ENCODE measurements around the gene TNS1. TPM values are rescaled to one million over a fixed set of nuclear protein-coding genes. Genes with fewer than 3 reads are reported as not detected.

Gene TNS1
- total RNA-seq, 2 donors from 2014 or later: 3.3 to 4.2 TPM

DNA sequence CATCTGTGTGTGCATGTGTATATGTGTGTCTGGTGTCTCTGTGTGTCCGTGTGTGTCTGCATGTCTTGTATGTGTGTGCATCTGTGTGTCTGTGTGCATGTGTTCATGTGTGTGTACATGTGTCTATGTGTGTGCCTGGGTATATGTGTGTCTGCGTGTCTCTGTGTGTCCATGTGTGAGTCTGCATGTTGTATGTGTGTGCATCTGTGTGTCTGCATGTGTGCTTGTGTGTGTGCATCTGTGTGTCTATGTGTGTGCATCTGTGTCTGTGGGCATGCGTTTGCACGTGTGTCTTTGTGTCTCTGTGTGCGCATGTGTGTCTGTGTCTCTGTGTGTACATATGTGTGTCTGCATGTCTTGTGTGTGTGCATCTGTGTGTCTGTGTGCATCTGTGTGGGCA, 207.7 kb downstream of the TNS1 start:
- Histone ChIP-seq H3K27me3 (ENCODE audit: control insufficient read depth, insufficient read depth, low read length, poor library complexity, severe bottlenecking) (no peaks in the 10 kb centered on the region), H3K27ac (ENCODE audit: low read depth, low read length) (no peak overlapping the region), H3K4me1 (ENCODE audit: control insufficient read depth, insufficient read depth, low read length) (no peaks in the 10 kb centered on the region), H3K9me3 (ENCODE audit: control insufficient read depth, low read length) (no peaks in the 10 kb centered on the region), H3K9ac (ENCODE audit: extremely low read depth, low read length, poor library complexity, severe bottlenecking) (no peak overlapping the region), H3K4me3 (ENCODE audit: low read length) (no peak overlapping the region), H3K36me3 (ENCODE audit: control insufficient read depth, insufficient read depth, low read length) (no peaks in the 10 kb centered on the region)
- H3K27ac Mint-ChIP-seq: no peak overlapping the region
- H3K9me3 Mint-ChIP-seq: no peaks in the 10 kb centered on the region
- H3K36me3 Mint-ChIP-seq (ENCODE audit: low read depth): no peaks in the 10 kb centered on the region
- H3K4me1 Mint-ChIP-seq: peaks cover 3% of the 10 kb centered on the region
- 94 to 100% methylated on average over 3 to 5 of the region's 5 CpGs for WGBS, 2 experiments (ENCODE audit: insufficient coverage in 1 of 2, insufficient read length in 1 of 2)
- no peak for DNase-seq
- TF ChIP-seq, protein P1, sequence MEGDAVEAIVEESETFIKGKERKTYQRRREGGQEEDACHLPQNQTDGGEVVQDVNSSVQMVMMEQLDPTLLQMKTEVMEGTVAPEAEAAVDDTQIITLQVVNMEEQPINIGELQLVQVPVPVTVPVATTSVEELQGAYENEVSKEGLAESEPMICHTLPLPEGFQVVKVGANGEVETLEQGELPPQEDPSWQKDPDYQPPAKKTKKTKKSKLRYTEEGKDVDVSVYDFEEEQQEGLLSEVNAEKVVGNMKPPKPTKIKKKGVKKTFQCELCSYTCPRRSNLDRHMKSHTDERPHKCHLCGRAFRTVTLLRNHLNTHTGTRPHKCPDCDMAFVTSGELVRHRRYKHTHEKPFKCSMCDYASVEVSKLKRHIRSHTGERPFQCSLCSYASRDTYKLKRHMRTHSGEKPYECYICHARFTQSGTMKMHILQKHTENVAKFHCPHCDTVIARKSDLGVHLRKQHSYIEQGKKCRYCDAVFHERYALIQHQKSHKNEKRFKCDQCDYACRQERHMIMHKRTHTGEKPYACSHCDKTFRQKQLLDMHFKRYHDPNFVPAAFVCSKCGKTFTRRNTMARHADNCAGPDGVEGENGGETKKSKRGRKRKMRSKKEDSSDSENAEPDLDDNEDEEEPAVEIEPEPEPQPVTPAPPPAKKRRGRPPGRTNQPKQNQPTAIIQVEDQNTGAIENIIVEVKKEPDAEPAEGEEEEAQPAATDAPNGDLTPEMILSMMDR (conservative IDR thresholded peaks at IDR 0.05): no peak
- no peaks in the 10 kb centered on the region for H3K27me3 Mint-ChIP-seq (ENCODE audit: insufficient read depth)
- H3K4me3 Mint-ChIP-seq: no peak overlapping the region

DNA sequence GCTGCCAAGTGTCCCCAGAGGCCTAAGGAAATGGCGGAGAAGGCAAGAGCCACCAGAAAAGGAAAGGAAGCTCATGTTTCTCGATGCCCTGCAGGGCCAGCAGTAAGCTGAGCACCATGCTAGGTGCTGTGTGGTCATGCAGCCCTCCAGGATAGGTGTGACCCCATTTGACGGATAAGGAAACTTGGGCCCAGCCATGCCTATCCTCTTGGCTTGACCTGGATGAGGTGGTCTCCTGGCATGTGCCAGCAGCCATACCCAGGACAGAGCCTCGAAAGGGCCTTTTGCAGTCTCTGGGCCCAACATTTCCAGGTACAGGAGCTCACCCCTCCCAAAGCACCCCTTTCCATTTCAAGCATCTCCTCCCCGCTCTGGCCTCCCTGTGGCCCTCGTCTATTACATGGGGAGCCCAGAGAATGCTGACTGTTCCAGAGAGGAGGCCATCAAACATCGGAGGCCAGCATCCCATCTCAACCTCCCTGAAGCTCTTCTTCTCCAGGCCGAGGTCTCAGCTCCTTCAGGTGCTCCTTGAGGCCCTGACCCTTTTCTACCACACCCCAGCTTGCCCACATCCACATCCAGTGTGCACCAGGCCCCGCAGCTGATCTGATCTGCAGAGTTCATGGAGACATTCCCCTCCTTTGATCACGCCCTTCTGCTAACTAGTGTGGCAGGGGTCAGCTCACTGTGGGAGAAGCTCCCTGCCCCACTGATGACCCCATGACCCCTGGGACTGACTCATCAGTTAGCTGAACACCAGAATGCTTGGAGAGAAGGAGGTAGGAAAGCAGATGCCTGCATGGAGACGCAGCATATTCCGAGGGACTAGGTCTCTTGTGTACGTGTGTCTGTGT, 208.4 kb downstream of the TNS1 start:
- TF ChIP-seq, protein P1 (conservative IDR thresholded peaks at IDR 0.05): no peak
- Histone ChIP-seq H3K9me3 (ENCODE audit: control insufficient read depth, low read length) (no peaks in the 10 kb centered on the region), H3K27ac (ENCODE audit: low read depth, low read length) (no peak overlapping the region), H3K9ac (ENCODE audit: extremely low read depth, low read length, poor library complexity, severe bottlenecking) (no peak overlapping the region), H3K36me3 (ENCODE audit: control insufficient read depth, insufficient read depth, low read length) (no peaks in the 10 kb centered on the region), H3K4me3 (ENCODE audit: low read length) (no peak overlapping the region), H3K4me1 (ENCODE audit: control insufficient read depth, insufficient read depth, low read length) (no peaks in the 10 kb centered on the region), H3K27me3 (ENCODE audit: control insufficient read depth, insufficient read depth, low read length, poor library complexity, severe bottlenecking) (no peaks in the 10 kb centered on the region)
- peaks cover 3% of the 10 kb centered on the region for H3K4me1 Mint-ChIP-seq
- H3K4me3 Mint-ChIP-seq: no peak overlapping the region
- peak; percentile 35 for DNase-seq
- 89 to 95% methylated on average over 9 to 13 of the region's 13 CpGs for WGBS, 2 experiments (ENCODE audit: insufficient coverage in 1 of 2, insufficient read length in 1 of 2)
- H3K27me3 Mint-ChIP-seq (ENCODE audit: insufficient read depth): no peaks in the 10 kb centered on the region
- no peaks in the 10 kb centered on the region for H3K36me3 Mint-ChIP-seq (ENCODE audit: low read depth)
- H3K9me3 Mint-ChIP-seq: no peaks in the 10 kb centered on the region
- H3K27ac Mint-ChIP-seq: no peak overlapping the region

DNA sequence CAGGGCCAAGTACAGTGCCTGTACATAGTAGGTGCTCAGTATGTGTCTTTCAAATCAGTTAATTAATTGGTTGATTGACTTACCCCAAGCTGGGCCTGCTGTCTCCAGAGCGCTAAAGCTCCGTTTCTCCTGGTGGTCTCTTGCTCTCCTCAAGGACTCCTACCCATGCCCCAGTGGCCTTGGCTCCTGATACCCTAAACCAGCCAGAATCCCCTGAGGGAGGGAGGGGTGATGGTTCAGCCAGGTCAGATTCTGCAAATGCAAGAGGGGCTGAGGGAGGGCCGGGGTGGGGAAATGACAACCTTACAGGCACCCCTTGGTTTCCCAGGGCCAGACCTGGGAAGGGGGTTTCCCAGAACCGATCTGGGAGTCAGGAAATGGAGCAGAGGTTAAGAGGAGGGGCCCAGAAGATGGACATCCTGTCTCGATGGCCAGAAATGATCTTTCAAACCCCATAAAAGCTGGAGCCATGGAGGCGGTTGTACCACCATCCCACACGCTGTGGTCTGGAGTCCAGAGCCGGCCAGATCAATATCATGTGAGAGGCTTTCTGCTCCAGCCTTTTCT, 209.1 kb downstream of the TNS1 start:
- Histone ChIP-seq H3K4me3 (ENCODE audit: low read length) (no peak overlapping the region), H3K36me3 (ENCODE audit: control insufficient read depth, insufficient read depth, low read length) (no peaks in the 10 kb centered on the region), H3K4me1 (ENCODE audit: control insufficient read depth, insufficient read depth, low read length) (no peaks in the 10 kb centered on the region), H3K27me3 (ENCODE audit: control insufficient read depth, insufficient read depth, low read length, poor library complexity, severe bottlenecking) (no peaks in the 10 kb centered on the region), H3K9ac (ENCODE audit: extremely low read depth, low read length, poor library complexity, severe bottlenecking) (no peak overlapping the region), H3K27ac (ENCODE audit: low read depth, low read length) (no peak overlapping the region), H3K9me3 (ENCODE audit: control insufficient read depth, low read length) (no peaks in the 10 kb centered on the region)
- TF ChIP-seq, protein P1 (conservative IDR thresholded peaks at IDR 0.05): no peak
- no peaks in the 10 kb centered on the region for H3K9me3 Mint-ChIP-seq
- no peak overlapping the region for H3K4me3 Mint-ChIP-seq
- peak; percentile 28 for DNase-seq
- H3K27ac Mint-ChIP-seq: no peak overlapping the region
- no peaks in the 10 kb centered on the region for H3K36me3 Mint-ChIP-seq (ENCODE audit: low read depth)
- H3K27me3 Mint-ChIP-seq (ENCODE audit: insufficient read depth): no peaks in the 10 kb centered on the region
- WGBS, 2 experiments (ENCODE audit: insufficient coverage in 1 of 2, insufficient read length in 1 of 2): 88 to 94% methylated on average over 6 to 8 of the region's 8 CpGs
- peaks cover 3% of the 10 kb centered on the region for H3K4me1 Mint-ChIP-seq
